ENCODE measurements around the gene IQSEC3.
"Not testable (repeated sequence)": the region's sequence is repeated elsewhere in the genome, so short reads cannot be mapped to it uniquely, and the experiment has no call there.

Gene IQSEC3

GRCh38 chr12:205026-205425, 138.5 kb downstream of the IQSEC3 start:
- no peak for DNase-seq

GRCh38 chr12:206746-207440, 140.3 kb downstream of the IQSEC3 start:
- no peak for DNase-seq

- DNase-seq = no peak
Measured at GRCh38 chr12:207804-208203, 141.2 kb downstream of the IQSEC3 start.

GRCh38 chr12:208813-209212, 142.2 kb downstream of the IQSEC3 start:
- no peak for DNase-seq

GRCh38 chr12:209246-209645, 142.7 kb downstream of the IQSEC3 start:
- no peak for DNase-seq

GRCh38 chr12:209851-210250, 143.3 kb downstream of the IQSEC3 start:
- DNase-seq = no peak

GRCh38 chr12:210277-211141, 143.9 kb downstream of the IQSEC3 start:
- DNase-seq = no peak

GRCh38 chr12:211142-211465, 144.5 kb downstream of the IQSEC3 start:
- no peak for DNase-seq

GRCh38 chr12:211639-212414, 145.3 kb downstream of the IQSEC3 start:
- no peak for DNase-seq

GRCh38 chr12:212415-212714, 145.8 kb downstream of the IQSEC3 start:
- no peak for DNase-seq

- DNase-seq = no peak
Measured at GRCh38 chr12:212715-213526, 146.4 kb downstream of the IQSEC3 start.

GRCh38 chr12:213527-213932, 147.0 kb downstream of the IQSEC3 start:
- no peak for DNase-seq

- no peak for DNase-seq
Measured at GRCh38 chr12:214003-214741, 147.6 kb downstream of the IQSEC3 start, which contains the start of gene SLC6A12. TSS of gene SLC6A12 (minus strand) at chr12:214157. CDS start at chr12:209986, 4,171 bp downstream.

- no peak for DNase-seq
Measured at GRCh38 chr12:215116-215515, 148.5 kb downstream of the IQSEC3 start.

- not testable (repeated sequence) for DNase-seq
Measured at GRCh38 chr12:217029-217428, 150.5 kb downstream of the IQSEC3 start.

GRCh38 chr12:218221-218620, 151.7 kb downstream of the IQSEC3 start:
- DNase-seq = no peak

GRCh38 chr12:218728-219590, 152.4 kb downstream of the IQSEC3 start:
- no peak for DNase-seq

- DNase-seq = no peak
Measured at GRCh38 chr12:219891-220352, 153.4 kb downstream of the IQSEC3 start.

GRCh38 chr12:220491-220890, 153.9 kb downstream of the IQSEC3 start:
- DNase-seq = no peak

GRCh38 chr12:220946-221550, 154.5 kb downstream of the IQSEC3 start:
- no peak for DNase-seq

- DNase-seq = no peak
Measured at GRCh38 chr12:221736-222135, 155.2 kb downstream of the IQSEC3 start.

Data from activated CD4-positive, alpha-beta T cell treated with anti-CD3 and anti-CD28 coated beads for 4 hours (primary cell).